Tibial artery (tissue), 4 donors: ENCODE data around the gene RASA2.

Source experiments
- DNase-seq, 2 donors: peaks; one replicate each; pipeline ENCODE4 v3.0.0-alpha.2; 2019
- H3K27ac ChIP-seq, 2 donors: fragments of 200-600 bp; sonication (generic) in 1 of 2; 1 replicate in 1 of 2; 2 replicates in 1 of 2; pipeline ENCODE4 v1.5.1; 2018 to 2019; ENCODE audit warnings: mild to moderate bottlenecking in 1 of 2
- H3K27me3 ChIP-seq, 2 donors: fragments of 200-600 bp; sonication (generic) in 1 of 2; one replicate each; pipeline versions ENCODE4 v1.5.1 to v1.6.0; 2016 to 2019
- H3K36me3 ChIP-seq, 3 donors: fragments of 200-600 bp; sonication (generic) in 2 of 3; one replicate each; pipeline ENCODE4 v1.5.1; 2016 to 2019; ENCODE audit warnings: mild to moderate bottlenecking in 2 of 3
- H3K4me1 ChIP-seq, 4 donors: fragments of 200-600 bp; sonication (generic) in 2 of 4; 1 replicate in 3 of 4; 2 replicates in 1 of 4; pipeline ENCODE4 v1.5.1; 2016 to 2019
- H3K4me3 ChIP-seq, 2 donors: fragments of 200-600 bp; sonication (generic) in 1 of 2; 1 replicate in 1 of 2; 2 replicates in 1 of 2; pipeline ENCODE4 v1.5.1; 2018 to 2019; ENCODE audit warnings: mild to moderate bottlenecking in 2 of 2
- H3K9me3 ChIP-seq, 3 donors: fragments of 200-600 bp; sonication (generic) in 1 of 3; one replicate each; pipeline ENCODE4 v1.5.1; 2016 to 2019
- CTCF ChIP-seq, 2 experiments: fragments of 200-600 bp in 1 of 2; fragments of 450-650 bp in 1 of 2; IDR thresholded peaks; one replicate each; pipeline ENCODE4 v1.5.1; 2017 to 2019; ENCODE audit warnings: antibody characterized with exemption in 2 of 2, mild to moderate bottlenecking in 1 of 2, moderate library complexity in 1 of 2
- intact Hi-C: fragments of 100-400 bp; cut with DNase I; formaldehyde crosslinking; loops from one replicate; pipeline ENCODE4 v1.15.0; 2023; ENCODE audit warnings: low total_unique reads

Gene RASA2

GRCh38 chr3:141561426-141562034 lies 74.7 kb downstream of the RASA2 start:
- DNase-seq = no peak
- intact Hi-C loops = loop anchor here (2.0 to 10.0 kb wide), 3 partner anchors 84 to 173 kb away; partner anchors contain the start of gene RNF7
- peaks cover 0 to 25% (median 6%) of the 10 kb centered on the region in 3 donors for H3K36me3 ChIP-seq
- peak; percentile 97 to 98 for TF ChIP-seq CTCF (IDR thresholded peaks at IDR 0.05)
- peak overlapping the region in 1 of 2 donors; percentile 44 for H3K27ac ChIP-seq
- H3K4me1 ChIP-seq = peaks cover 0 to 11% (median 4%) of the 10 kb centered on the region in 4 donors
- H3K9me3 ChIP-seq = no peaks in the 10 kb centered on the region
- no peak overlapping the region for H3K4me3 ChIP-seq
- no peaks in the 10 kb centered on the region for H3K27me3 ChIP-seq

- intact Hi-C loops = loop anchor here (5.0 to 10.0 kb wide), 2 partner anchors 87 to 171 kb away; partner anchors contain the start of gene RNF7
- H3K4me1 ChIP-seq = peaks cover 0 to 11% (median 2%) of the 10 kb centered on the region in 4 donors
- TF ChIP-seq CTCF (IDR thresholded peaks at IDR 0.05) = no peak
- no peak overlapping the region for H3K4me3 ChIP-seq
- H3K27ac ChIP-seq = no peak overlapping the region
- no peaks in the 10 kb centered on the region for H3K27me3 ChIP-seq
- no peak for DNase-seq
- no peaks in the 10 kb centered on the region for H3K9me3 ChIP-seq
- H3K36me3 ChIP-seq = peaks cover 0 to 17% (median 6%) of the 10 kb centered on the region in 3 donors
These were observed 77.4 kb downstream of the RASA2 start for GRCh38 chr3:141564241-141564640.

GRCh38 chr3:141570068-141570467 lies 83.2 kb downstream of the RASA2 start:
- no peak overlapping the region for H3K27ac ChIP-seq
- no peaks in the 10 kb centered on the region for H3K4me1 ChIP-seq
- intact Hi-C loops = loop anchor here (10.0 kb wide), 1 partner anchor 305 kb away; the partner anchor contains the start of gene ATP1B3
- TF ChIP-seq CTCF (IDR thresholded peaks at IDR 0.05) = no peak
- H3K9me3 ChIP-seq = no peaks in the 10 kb centered on the region
- no peaks in the 10 kb centered on the region for H3K27me3 ChIP-seq
- H3K36me3 ChIP-seq = peaks cover 20 to 54% (median 29%) of the 10 kb centered on the region in 3 donors
- H3K4me3 ChIP-seq = no peak overlapping the region
- DNase-seq = no peak

GRCh38 chr3:141575879-141576743 lies 89.3 kb downstream of the RASA2 start:
- intact Hi-C loops = loop anchor here (2.0 to 10.0 kb wide), 2 partner anchors 71 to 299 kb away; partner anchors contain the start of gene ATP1B3
- no peaks in the 10 kb centered on the region for H3K9me3 ChIP-seq
- H3K27ac ChIP-seq = no peak overlapping the region
- no peak overlapping the region for H3K4me3 ChIP-seq
- peaks cover 27 to 68% (median 48%) of the 10 kb centered on the region in 3 donors for H3K36me3 ChIP-seq
- no peak for DNase-seq
- H3K27me3 ChIP-seq = no peaks in the 10 kb centered on the region
- H3K4me1 ChIP-seq = no peaks in the 10 kb centered on the region
- TF ChIP-seq CTCF (IDR thresholded peaks at IDR 0.05) = peak; percentile 51 to 53

- TF ChIP-seq CTCF (IDR thresholded peaks at IDR 0.05) = no peak
- Histone ChIP-seq H3K4me3 (no peak overlapping the region), H3K4me1 (no peaks in the 10 kb centered on the region), H3K9me3 (no peaks in the 10 kb centered on the region), H3K27me3 (no peaks in the 10 kb centered on the region), H3K27ac (no peak overlapping the region), H3K36me3 (peaks cover 27 to 66% (median 48%) of the 10 kb centered on the region in 3 donors)
- intact Hi-C loops = loop anchor here (10.0 kb wide), 1 partner anchor 298 kb away; the partner anchor contains the start of gene ATP1B3
- no peak for DNase-seq
These were observed 89.9 kb downstream of the RASA2 start for GRCh38 chr3:141576744-141577052.
